Smooth muscle cell (in vitro differentiated cells): Measurements from ENCODE around the gene FOXQ1. TPM values are rescaled to one million over a fixed set of nuclear protein-coding genes. Genes with fewer than 3 reads are reported as not detected.

ENCODE experiments used
- DNase-seq: peaks from one replicate; lab custom pipeline; 2025; ENCODE audit not compliant: unreplicated experiment; lab: John Stamatoyannopoulos, UW
- H2AFZ ChIP-seq: fragments of 200-600 bp; sonication (generic); 2 replicates; pipeline ENCODE4 v1.6.0; 2016; ENCODE audit warnings: antibody characterized with exemption, low read depth, mild to moderate bottlenecking
- H3F3A ChIP-seq: fragments of 200-600 bp; sonication (generic); 2 replicates; pipeline ENCODE4 v1.6.0; 2017; ENCODE audit warnings: antibody characterized with exemption, low read depth
- H3K27ac ChIP-seq: fragments of 200-600 bp; sonication (generic); 2 replicates; pipeline ENCODE4 v1.5.1; 2016; ENCODE audit warnings: low read depth, mild to moderate bottlenecking
- H3K27me3 ChIP-seq: fragments of 200-600 bp; sonication (generic); 2 replicates; pipeline ENCODE4 v1.6.1; 2016; ENCODE audit warnings: low read depth, mild to moderate bottlenecking
- H3K36me3 ChIP-seq: fragments of 200-600 bp; sonication (generic); 2 replicates; pipeline ENCODE4 v1.5.1; 2016; ENCODE audit warnings: low read depth
- H3K4me1 ChIP-seq: fragments of 200-600 bp; sonication (generic); 2 replicates; pipeline ENCODE4 v1.5.1; 2016; ENCODE audit warnings: low read depth
- H3K4me2 ChIP-seq: fragments of 200-600 bp; sonication (generic); 2 replicates; pipeline ENCODE4 v1.6.0; 2016; ENCODE audit warnings: mild to moderate bottlenecking
- H3K4me3 ChIP-seq: fragments of 200-600 bp; sonication (generic); 2 replicates; pipeline ENCODE4 v1.5.1; 2016; ENCODE audit warnings: mild to moderate bottlenecking
- H3K79me2 ChIP-seq: fragments of 200-600 bp; sonication (generic); 2 replicates; pipeline ENCODE4 v1.6.0; 2016; ENCODE audit warnings: low read depth, mild to moderate bottlenecking
- H3K9ac ChIP-seq: fragments of 200-600 bp; sonication (generic); 2 replicates; pipeline ENCODE4 v1.6.0; 2016; ENCODE audit warnings: low read depth
- H3K9me3 ChIP-seq: fragments of 200-600 bp; sonication (generic); replicated peaks from 2 replicates; pipeline ENCODE4 v1.5.1; 2016; ENCODE audit warnings: low read depth
- H4K20me1 ChIP-seq: fragments of 200-600 bp; sonication (generic); 2 replicates; pipeline ENCODE4 v1.6.0; 2016; ENCODE audit warnings: low read depth
- CTCF ChIP-seq: fragments of 200-600 bp; sonication (generic); IDR thresholded peaks from 2 replicates; pipeline ENCODE4 v1.5.1; 2017; ENCODE audit warnings: borderline replicate concordance, mild to moderate bottlenecking, antibody characterized with exemption; ENCODE audit not compliant: insufficient read depth, poor library complexity, severe bottlenecking
- WGBS: methylation state at CpG from one replicate; pipeline ENCODE4 v1.1.7; 2016; ENCODE audit warnings: low lambda C conversion rate; 5-methylcytosine and 5-hydroxymethylcytosine counted together
- polyA plus RNA-seq: library from polyadenylated mRNA; unstranded; fragments of >200 nt; fragmentation: Nextera tagmentation; extraction: Ambion mirVana; gene quantifications from 2 replicates; pipeline ENCODE4 v1.2.1, GENCODE V29; 2016
- total RNA-seq: library from RNA; depleted of rRNA; stranded (reverse); fragments of >200 nt; gene quantifications from 2 replicates; pipeline ENCODE4 v1.2.3, GENCODE V29; 2014

The FOXQ1 gene
- total and polyA plus RNA-seq, 2 experiments from 2014 or later: 6.6 to 10.0 TPM

DNA sequence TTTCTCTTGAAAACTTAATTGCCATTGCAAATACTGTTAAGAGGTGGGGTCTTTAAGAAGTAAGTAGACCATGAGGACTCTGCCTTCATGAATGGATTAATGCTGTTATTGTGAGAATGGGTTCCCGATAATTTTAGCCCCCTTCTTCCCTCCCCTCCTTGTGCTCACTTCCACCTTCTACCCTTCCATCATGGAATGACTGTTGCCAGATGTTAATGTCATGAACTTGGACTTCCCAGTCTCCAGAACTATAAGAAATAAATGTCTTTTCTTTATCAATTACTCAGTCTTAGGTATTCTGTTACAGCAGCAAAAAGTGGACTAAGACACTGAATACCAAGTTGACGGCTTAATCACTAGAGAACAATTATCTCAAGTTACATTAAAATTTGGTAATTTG is 5.8 kb upstream of the FOXQ1 start:
- Histone ChIP-seq H3K4me2 (no peak overlapping the region), H3K36me3 (no peaks in the 10 kb centered on the region), H3K9me3 (no peaks in the 10 kb centered on the region), H3K9ac (no peak overlapping the region), H3K27me3 (peaks cover 25% of the 10 kb centered on the region), H3K27ac (no peak overlapping the region), H2AFZ (no peak overlapping the region), H3F3A (no peaks in the 10 kb centered on the region), H3K4me1 (no peaks in the 10 kb centered on the region), H3K4me3 (no peak overlapping the region), H4K20me1 (no peaks in the 10 kb centered on the region), H3K79me2 (no peaks in the 10 kb centered on the region)
- no peak for DNase-seq
- 96% methylated on average over 2 of the region's 2 CpGs for WGBS
- no peak for TF ChIP-seq CTCF

DNA sequence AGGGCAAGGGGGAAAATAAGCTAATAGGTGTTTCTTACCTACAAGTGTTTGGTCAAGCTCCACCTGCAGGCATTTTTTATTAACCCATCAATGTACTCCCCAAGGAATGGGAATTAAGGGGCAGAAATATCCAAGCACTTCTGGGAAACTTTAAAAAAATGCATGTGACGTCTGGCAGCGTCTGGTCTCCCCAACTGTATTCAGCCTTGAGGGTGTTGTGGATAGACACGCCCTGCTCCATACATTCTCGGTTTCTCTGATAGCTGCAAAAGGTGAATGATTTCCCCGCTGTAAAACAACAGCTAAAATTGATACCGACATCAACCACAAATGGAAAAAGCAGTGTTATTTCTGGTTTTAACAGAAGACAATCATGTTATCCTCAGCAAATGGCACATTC is 2.5 kb upstream of the FOXQ1 start:
- DNase-seq: no peak
- peaks cover 36% of the 10 kb centered on the region for H3K27me3 ChIP-seq
- H3K9me3 ChIP-seq: no peaks in the 10 kb centered on the region
- H3K4me3 ChIP-seq: no peak overlapping the region
- H3K79me2 ChIP-seq: peaks cover 3% of the 10 kb centered on the region
- H3F3A ChIP-seq: no peaks in the 10 kb centered on the region
- H3K36me3 ChIP-seq: no peaks in the 10 kb centered on the region
- no peak for TF ChIP-seq CTCF
- no peaks in the 10 kb centered on the region for H3K4me1 ChIP-seq
- H2AFZ ChIP-seq: no peak overlapping the region
- no peak overlapping the region for H3K4me2 ChIP-seq
- no peak overlapping the region for H3K27ac ChIP-seq
- H4K20me1 ChIP-seq: no peaks in the 10 kb centered on the region
- no peak overlapping the region for H3K9ac ChIP-seq
- WGBS: 63% methylated on average over 6 of the region's 6 CpGs

GRCh38 chr6:1310628-1311399 is 1.1 kb upstream of the FOXQ1 start:
- Histone ChIP-seq H3K79me2 (peaks cover 8% of the 10 kb centered on the region), H3F3A (no peaks in the 10 kb centered on the region), H2AFZ (peak overlapping the region; percentile 64), H3K27me3 (peaks cover 51% of the 10 kb centered on the region), H3K9me3 (no peaks in the 10 kb centered on the region), H3K4me2 (peak overlapping the region; percentile 94), H4K20me1 (no peaks in the 10 kb centered on the region), H3K4me3 (peak overlapping the region; percentile 62), H3K27ac (no peak overlapping the region), H3K9ac (no peak overlapping the region), H3K36me3 (no peaks in the 10 kb centered on the region), H3K4me1 (no peaks in the 10 kb centered on the region)
- WGBS: 3% methylated on average over 41 of the region's 43 CpGs
- TF ChIP-seq CTCF: no peak
- no peak for DNase-seq

DNA sequence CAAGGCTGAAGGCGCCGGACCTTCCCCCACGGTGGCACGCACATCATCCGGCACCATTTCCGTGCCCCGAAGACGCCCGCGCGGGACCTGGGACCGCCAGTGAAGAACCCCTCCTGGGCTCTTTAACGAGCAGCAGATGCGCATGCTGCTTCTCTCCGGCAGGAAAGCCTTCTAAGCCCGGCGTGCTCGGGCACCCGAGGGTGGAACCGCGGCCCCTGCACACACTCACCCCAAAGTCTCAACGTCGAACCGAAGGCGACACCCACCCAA is 240 bp downstream of the FOXQ1 start:
- no peak for TF ChIP-seq CTCF
- H3K9ac ChIP-seq: no peak overlapping the region

More for the DNA sequence above, 240 bp downstream of the FOXQ1 start:
- Histone ChIP-seq H3F3A (no peaks in the 10 kb centered on the region), H3K4me1 (no peaks in the 10 kb centered on the region), H3K79me2 (peaks cover 8% of the 10 kb centered on the region), H3K27me3 (peaks cover 58% of the 10 kb centered on the region), H3K9me3 (no peaks in the 10 kb centered on the region), H3K4me2 (peak overlapping the region; percentile 94), H4K20me1 (no peaks in the 10 kb centered on the region), H3K36me3 (no peaks in the 10 kb centered on the region), H3K27ac (peak overlapping the region; percentile 15), H2AFZ (peak overlapping the region; percentile 27), H3K4me3 (peak overlapping the region; percentile 62)
- no peak for DNase-seq
- 2% methylated on average over 24 of the region's 25 CpGs for WGBS
